Stimulated activated CD4-positive, alpha-beta T cell treated with anti-CD3 and anti-CD28 coated beads, Interleukin-1b, Interleukin-23, amount 100 ng/mL, for 24 hours (primary cell): ENCODE data around the gene SND1.

ENCODE experiments used
- DNase-seq, 4 experiments: peaks; one replicate each; pipeline ENCODE4 v3.0.0-alpha.2; 2020; ENCODE audit warnings: low read depth in 4 of 4, low spot score in 1 of 4

The SND1 gene

GRCh38 chr7:127798023-127798422 lies 146.0 kb downstream of the SND1 start:
- DNase-seq, result no peak

- no peak for DNase-seq
Measured at GRCh38 chr7:127798769-127799372, 146.9 kb downstream of the SND1 start.

DNA sequence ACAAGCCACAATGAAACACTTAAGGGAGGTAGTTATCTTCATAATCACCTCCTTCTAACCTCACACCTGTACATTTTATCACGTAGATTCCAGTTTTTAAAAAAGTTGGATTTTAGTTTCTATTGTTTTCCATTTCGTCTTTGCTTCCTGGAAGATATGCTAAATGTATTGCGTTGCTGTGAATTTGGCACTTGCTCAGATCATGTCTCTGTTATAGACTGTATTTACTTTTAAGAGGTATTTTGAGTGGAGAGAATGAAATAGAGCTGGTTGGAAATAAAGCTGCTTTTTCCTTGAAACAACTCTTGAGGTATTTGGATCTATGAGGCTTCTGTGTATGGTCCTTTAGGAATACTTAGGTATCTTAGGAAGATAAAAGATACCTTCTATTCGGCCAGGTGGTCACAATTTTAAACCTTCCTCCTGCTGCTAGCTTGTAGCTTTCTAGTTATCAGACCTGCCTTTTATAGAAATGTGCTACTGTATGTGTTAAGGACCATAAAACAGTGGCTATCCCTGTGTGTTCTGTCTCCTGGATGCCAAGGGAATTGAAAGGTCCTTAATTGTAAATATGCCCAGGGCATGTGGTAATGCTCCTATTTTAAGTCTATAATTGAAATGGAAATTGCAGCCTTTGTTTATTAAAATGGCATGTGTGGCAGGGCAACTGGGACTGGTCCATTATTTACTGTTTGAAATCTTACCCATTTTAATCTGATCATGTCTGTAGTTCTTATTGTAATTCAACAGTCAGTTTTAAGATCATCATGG lies 147.7 kb downstream of the SND1 start:
- DNase-seq, result no peak

DNA sequence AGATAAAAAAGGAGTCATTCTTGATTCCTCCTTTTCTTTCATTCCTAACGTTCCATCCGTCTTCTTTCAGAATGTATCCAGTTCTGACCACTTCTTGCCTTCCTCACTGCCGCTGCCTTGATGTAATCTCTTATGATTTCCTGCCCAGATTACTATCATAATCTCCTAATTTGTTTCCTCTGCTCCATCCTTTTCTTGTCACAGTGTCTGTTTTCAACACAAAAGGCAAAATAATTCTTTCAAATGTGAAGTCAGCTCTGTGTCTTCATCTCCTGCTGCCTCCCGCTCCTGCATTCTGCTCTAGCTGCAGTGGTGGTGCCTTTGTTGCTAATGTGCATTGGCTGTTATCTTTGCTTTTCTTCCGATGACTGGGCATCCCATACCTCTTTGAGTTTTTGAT lies 150.9 kb downstream of the SND1 start:
- DNase-seq, result no peak

DNA sequence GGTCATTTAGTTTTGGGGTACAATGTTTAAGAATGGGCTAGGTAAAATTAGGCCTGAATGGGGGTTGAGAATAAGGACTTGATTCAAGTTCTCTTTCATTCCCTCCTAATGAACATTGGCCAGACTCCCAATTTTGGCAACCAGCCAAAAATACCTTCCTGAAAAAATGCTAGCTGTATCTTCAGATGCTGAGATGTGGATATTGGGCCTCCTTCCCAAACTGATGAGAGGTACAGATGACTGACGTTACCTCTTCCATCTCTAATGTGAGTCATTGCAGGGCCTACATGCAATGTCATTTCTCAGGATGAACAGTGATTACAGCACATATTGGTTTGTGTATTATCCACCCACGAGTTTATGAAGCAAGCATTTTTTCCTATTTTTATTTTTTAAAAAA lies 151.6 kb downstream of the SND1 start:
- no peak for DNase-seq

DNA sequence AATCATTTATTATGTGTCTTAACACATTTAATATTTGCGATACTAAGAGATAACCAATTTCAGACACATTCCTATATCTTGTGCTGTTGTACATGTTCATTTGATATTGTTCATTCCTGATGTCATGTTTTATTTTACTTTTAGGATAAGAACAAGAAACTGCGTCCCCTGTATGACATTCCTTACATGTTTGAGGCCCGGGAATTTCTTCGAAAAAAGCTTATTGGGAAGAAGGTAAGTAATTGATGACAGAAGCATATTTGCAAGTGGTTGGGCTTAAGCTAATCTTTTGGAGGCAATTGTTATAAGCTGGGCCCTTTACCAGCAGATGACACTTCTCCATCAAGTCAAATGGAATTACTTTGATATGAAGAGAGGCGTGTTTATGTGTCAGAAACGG lies 155.3 kb downstream of the SND1 start:
- no peak for DNase-seq

DNA sequence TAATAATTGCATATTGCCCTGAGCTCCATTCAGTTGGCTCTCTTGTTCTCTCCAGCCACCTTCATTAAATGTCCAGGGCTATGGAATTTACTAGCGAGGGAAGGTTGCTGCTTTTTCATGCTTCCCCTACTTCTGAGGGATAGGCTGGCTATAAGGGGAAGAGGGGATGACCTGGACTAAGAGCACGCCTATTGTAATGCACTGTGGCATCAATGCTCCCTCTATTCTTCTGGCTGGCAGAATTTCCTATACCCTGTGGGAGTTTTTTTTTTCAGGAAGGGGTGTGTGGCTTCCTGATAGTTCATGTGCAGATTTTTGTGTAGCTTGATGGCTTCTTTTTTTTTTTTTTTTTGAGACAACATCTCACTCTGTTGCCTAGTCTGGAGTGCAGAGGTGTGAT lies 155.8 kb downstream of the SND1 start:
- DNase-seq, result no peak

DNA sequence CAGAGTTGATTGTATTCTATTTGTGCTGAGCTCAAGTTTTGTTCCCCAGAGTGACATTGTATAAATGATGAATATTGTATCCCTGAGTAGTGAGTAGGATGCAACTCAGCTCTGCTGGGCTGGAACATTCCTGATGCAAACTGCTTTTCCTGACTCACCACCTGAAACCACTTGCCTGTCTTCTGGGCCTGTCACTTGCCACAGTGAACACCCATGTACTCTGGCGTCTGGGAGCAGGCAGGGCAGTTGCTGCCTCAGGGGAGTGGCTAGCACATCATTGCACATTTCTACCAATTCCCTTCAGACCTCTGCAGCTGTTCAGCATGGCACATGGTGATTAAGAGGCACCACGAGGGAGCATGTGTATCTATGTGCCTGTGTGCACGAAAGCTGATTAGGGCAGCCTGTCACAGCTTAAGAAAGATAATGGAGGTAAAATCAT lies 157.3 kb downstream of the SND1 start:
- DNase-seq, result no peak

- DNase-seq, result no peak
Measured at GRCh38 chr7:127810113-127810512, 158.1 kb downstream of the SND1 start.

GRCh38 chr7:127810696-127811660 lies 159.0 kb downstream of the SND1 start:
- no peak for DNase-seq

- DNase-seq, result no peak
Measured at GRCh38 chr7:127812540-127812939, 160.5 kb downstream of the SND1 start.

DNA sequence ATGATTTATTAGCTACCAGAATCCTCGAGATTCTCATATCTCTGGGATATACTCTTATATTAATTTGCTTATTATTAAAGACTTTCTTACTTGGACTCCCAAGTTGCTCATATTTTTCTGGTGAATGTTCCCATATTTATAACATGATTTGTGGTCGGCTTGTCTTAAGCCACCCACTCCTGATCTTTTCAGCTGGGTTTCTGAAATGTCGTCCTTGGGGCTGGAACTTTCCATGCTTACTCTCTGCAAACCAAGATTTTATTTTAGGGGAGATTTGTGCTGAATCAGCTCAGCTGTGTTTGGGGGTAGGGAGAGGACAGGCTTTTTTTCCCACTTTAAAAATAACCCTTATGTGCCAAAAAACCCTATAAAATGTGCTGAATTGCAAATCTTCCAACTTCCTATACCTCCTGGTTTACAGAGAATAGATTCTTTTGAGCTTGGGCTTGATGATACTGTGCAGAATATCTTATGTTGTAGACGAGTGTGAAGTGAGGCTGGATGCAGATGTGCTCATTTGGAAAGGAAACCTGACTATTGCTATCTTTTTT lies 162.1 kb downstream of the SND1 start:
- DNase-seq, result no peak

DNA sequence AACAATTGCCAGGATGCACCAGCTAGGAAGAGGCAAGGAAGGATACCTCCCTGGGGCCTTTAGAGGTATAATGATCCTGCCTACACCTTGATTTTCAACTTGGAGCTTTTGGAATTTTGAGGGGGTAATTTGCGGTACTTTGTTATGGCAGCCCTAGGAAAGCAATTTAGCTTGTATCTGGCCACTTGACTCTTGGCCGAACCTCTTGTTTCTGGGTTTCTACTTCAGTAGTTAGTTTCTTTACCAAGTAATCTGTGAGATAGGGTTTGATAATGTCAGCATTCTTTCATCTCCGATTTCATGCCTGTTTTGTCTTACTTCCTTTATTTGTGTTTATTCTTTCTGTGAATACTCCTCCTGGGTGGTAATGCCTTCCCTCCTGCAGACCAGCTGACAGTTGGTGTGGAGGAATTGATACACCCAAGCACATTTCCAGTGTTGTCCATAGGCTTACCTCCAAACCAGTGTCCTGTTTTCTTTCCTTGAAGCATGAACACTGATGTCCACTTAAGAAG lies 163.7 kb downstream of the SND1 start:
- no peak for DNase-seq

GRCh38 chr7:127816354-127817190 lies 164.6 kb downstream of the SND1 start:
- no peak for DNase-seq

- no peak for DNase-seq
Measured at GRCh38 chr7:127817466-127817865, 165.5 kb downstream of the SND1 start.

- DNase-seq, result no peak
Measured at GRCh38 chr7:127818306-127818705, 166.3 kb downstream of the SND1 start.

GRCh38 chr7:127819975-127820731 lies 168.2 kb downstream of the SND1 start:
- no peak for DNase-seq

- no peak for DNase-seq
Measured at GRCh38 chr7:127820732-127821085, 168.7 kb downstream of the SND1 start.

DNA sequence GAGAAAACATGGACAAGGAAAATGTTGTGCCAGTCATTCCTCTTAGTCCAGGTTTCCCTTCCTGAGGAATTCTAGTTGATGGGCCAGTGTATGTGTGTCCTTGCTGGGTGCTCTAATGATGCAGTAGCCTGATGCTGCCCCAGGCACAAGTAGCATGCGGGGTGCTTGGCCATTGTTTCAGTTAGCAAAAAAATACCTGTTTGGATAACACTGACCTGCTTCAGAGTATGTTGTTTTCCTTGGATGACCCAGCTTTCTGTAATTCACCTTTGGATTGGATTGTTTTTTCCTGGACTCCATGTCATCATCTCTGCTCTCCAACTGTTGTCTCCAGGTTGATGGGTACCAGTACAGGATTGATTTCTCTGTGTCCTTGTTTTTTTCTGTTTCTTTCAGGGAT lies 169.2 kb downstream of the SND1 start:
- no peak for DNase-seq
